Peyer's patch (tissue), 4 donors: ENCODE measurements around the gene IQCM. TPM values are rescaled to one million over a fixed set of nuclear protein-coding genes. Genes with fewer than 3 reads are reported as not detected.

Experiments
- DNase-seq, 3 donors: peaks; one replicate each; pipeline ENCODE4 v3.0.0-alpha.2; 2017 to 2019
- H3K27ac ChIP-seq, 4 donors: fragments of 200-600 bp; sonication (generic); one replicate each; pipeline ENCODE4 v1.5.1; 2016 to 2019
- H3K27me3 ChIP-seq, 2 donors: fragments of 200-600 bp; sonication (generic); one replicate each; pipeline ENCODE4 v1.5.1; 2019
- H3K36me3 ChIP-seq, 3 donors: fragments of 200-600 bp; sonication (generic); one replicate each; pipeline ENCODE4 v1.5.1; 2016 to 2019
- H3K4me1 ChIP-seq, 4 donors: fragments of 200-600 bp; sonication (generic); one replicate each; pipeline ENCODE4 v1.5.1; 2016 to 2019
- H3K4me3 ChIP-seq, 4 donors: fragments of 200-600 bp; sonication (generic); 1 replicate in 3 of 4; 2 replicates in 1 of 4; pipeline ENCODE4 v1.5.1; 2016 to 2019; ENCODE audit warnings: mild to moderate bottlenecking in 1 of 4
- H3K9me3 ChIP-seq, 4 donors: fragments of 200-600 bp; sonication (generic); one replicate each; pipeline ENCODE4 v1.5.1; 2016 to 2019; ENCODE audit warnings: mild to moderate bottlenecking in 1 of 4
- POLR2A ChIP-seq, 2 donors: fragments of 450-650 bp; IDR thresholded peaks; one replicate each; pipeline ENCODE4 v1.5.1; 2017; ENCODE audit warnings: antibody characterized with exemption in 2 of 2, mild to moderate bottlenecking in 2 of 2, moderate library complexity in 2 of 2
- total RNA-seq, 4 donors: library from RNA; depleted of rRNA; stranded (reverse); fragments of >200 nt; gene quantifications; one replicate each; pipeline ENCODE4 v1.1.0, GENCODE V29; 2016
- TF ChIP-seq, protein P1 (sequence below), 6 experiments: fragments of 450-650 bp in 4 of 6; fragments of 200-600 bp in 2 of 6; sonication (generic) in 1 of 6; IDR thresholded peaks; one replicate each; pipeline ENCODE4 v1.5.1; 2017 to 2019; ENCODE audit warnings: antibody characterized with exemption in 6 of 6, mild to moderate bottlenecking in 3 of 6, moderate library complexity in 1 of 6

Gene IQCM
- total RNA-seq, 4 donors from 2014 or later = not detected

DNA sequence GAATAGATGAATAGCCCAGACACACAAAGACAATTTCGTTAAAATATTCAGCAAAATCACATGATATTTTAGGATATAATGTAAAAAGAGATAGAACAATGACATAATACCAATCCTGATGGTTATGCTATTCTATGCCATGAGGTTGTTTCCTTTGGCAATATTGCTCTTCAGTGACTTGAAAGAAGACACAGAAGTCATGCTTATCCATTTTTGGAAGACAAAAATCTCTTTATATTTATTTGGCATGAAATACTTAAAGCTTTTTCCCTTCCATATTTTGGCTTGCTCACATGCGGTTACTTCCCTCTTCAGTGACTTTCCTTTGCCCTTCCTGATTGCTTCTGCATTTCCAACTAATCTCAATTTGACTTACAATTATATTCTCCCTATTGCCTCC, 314.8 kb downstream of the IQCM start:
- Histone ChIP-seq H3K9me3 (no peaks in the 10 kb centered on the region), H3K27me3 (no peaks in the 10 kb centered on the region), H3K4me1 (no peaks in the 10 kb centered on the region), H3K36me3 (no peaks in the 10 kb centered on the region), H3K27ac (no peak overlapping the region), H3K4me3 (no peak overlapping the region)
- TF ChIP-seq, protein P1, sequence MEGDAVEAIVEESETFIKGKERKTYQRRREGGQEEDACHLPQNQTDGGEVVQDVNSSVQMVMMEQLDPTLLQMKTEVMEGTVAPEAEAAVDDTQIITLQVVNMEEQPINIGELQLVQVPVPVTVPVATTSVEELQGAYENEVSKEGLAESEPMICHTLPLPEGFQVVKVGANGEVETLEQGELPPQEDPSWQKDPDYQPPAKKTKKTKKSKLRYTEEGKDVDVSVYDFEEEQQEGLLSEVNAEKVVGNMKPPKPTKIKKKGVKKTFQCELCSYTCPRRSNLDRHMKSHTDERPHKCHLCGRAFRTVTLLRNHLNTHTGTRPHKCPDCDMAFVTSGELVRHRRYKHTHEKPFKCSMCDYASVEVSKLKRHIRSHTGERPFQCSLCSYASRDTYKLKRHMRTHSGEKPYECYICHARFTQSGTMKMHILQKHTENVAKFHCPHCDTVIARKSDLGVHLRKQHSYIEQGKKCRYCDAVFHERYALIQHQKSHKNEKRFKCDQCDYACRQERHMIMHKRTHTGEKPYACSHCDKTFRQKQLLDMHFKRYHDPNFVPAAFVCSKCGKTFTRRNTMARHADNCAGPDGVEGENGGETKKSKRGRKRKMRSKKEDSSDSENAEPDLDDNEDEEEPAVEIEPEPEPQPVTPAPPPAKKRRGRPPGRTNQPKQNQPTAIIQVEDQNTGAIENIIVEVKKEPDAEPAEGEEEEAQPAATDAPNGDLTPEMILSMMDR (IDR thresholded peaks at IDR 0.05) = no peak
- no peak for TF ChIP-seq POLR2A (IDR thresholded peaks at IDR 0.05)
- no peak for DNase-seq

DNA sequence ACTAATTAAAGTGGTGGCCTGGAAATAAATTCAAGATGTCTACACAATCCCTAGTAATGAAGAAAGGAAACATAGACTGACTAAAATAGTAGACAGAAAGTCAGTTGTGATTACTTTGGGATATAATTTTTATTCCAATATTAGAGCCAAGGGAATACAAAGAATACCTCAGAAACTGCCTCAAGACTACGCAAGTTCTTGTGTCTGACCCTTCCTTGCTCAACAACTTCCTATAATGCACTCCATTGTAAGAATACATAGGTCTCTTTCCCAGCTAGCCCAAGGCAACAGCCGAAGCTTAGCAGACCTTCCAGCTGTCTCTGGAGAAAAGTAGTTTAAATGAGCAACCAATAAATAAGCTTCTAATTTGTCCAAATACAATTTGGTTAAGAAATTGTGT, 315.9 kb downstream of the IQCM start:
- no peak for TF ChIP-seq POLR2A (IDR thresholded peaks at IDR 0.05)
- TF ChIP-seq, protein P1 (IDR thresholded peaks at IDR 0.05) = no peak
- Histone ChIP-seq H3K4me1 (no peaks in the 10 kb centered on the region), H3K9me3 (no peaks in the 10 kb centered on the region), H3K27ac (no peak overlapping the region), H3K27me3 (no peaks in the 10 kb centered on the region), H3K4me3 (no peak overlapping the region), H3K36me3 (no peaks in the 10 kb centered on the region)
- DNase-seq = no peak

DNA sequence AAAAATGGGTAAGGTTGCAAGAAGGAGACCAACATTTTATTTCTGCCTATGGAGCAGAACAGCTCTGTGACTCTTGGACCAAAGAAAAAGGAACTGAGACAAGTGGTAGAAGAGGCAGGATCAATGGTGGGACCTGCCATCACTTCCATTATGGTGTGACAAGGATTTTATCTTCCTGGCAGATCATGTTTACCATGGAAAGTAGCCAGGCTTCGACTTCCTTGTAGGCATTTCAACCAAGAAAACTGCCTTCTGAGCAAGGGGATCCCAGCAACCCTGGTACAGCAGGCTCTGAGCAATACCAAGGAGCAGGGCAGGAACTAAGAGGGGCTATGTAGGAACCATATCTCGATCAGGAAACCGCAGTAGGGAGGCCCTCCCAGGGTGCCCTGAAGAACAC, 317.4 kb downstream of the IQCM start:
- no peak overlapping the region for H3K27ac ChIP-seq
- no peak for TF ChIP-seq POLR2A (IDR thresholded peaks at IDR 0.05)
- TF ChIP-seq, protein P1 (IDR thresholded peaks at IDR 0.05) = no peak
- no peak for DNase-seq

DNA sequence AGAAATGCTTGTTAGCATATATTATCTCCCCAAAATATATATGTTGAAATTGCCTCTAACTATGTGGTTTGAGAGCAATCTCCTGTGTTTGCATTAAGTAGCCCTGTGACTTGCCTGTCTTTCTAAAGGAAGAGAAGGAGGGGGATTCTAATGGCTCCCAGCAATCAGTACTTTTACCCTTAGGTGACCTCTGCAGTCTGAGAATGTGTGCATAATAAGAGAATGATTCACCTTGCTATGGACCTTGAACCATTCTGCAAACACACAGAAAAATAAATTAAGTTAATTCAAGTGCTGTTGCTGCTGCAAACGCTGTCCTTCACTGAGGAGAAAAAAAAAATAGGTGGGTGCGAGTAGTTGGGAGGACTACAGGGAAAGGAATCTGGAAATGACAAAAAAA, 322.2 kb downstream of the IQCM start:
- Histone ChIP-seq H3K4me3 (no peak overlapping the region), H3K36me3 (no peaks in the 10 kb centered on the region), H3K9me3 (no peaks in the 10 kb centered on the region), H3K27me3 (no peaks in the 10 kb centered on the region), H3K27ac (no peak overlapping the region), H3K4me1 (no peaks in the 10 kb centered on the region)
- no peak for TF ChIP-seq POLR2A (IDR thresholded peaks at IDR 0.05)
- TF ChIP-seq, protein P1 (IDR thresholded peaks at IDR 0.05) = no peak
- no peak for DNase-seq

More for the DNA sequence above, 317.4 kb downstream of the IQCM start:
- Histone ChIP-seq H3K27me3 (no peaks in the 10 kb centered on the region), H3K4me3 (no peak overlapping the region), H3K36me3 (no peaks in the 10 kb centered on the region), H3K4me1 (no peaks in the 10 kb centered on the region), H3K9me3 (no peaks in the 10 kb centered on the region)

DNA sequence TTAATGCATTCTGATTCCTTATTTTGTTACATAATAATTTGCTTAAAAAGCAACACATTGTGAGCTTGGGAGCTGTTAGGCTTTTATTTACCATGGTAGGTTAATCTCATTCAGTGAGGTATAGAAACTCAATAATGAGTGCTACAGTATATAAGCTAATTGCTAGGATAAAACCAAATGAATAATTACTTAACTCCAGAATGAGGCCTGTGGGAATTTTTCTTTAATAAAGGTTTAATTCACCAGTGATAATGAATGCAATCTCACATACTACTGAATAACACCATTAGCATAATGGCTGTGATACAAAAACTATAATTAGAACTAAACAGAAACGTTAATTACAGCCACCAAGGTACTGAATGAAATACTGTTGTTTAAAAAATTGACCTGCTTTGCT, 326.3 kb downstream of the IQCM start:
- H3K9me3 ChIP-seq = no peaks in the 10 kb centered on the region

More for the DNA sequence above, 326.3 kb downstream of the IQCM start:
- Histone ChIP-seq H3K36me3 (no peaks in the 10 kb centered on the region), H3K4me1 (no peaks in the 10 kb centered on the region), H3K27me3 (no peaks in the 10 kb centered on the region), H3K4me3 (no peak overlapping the region), H3K27ac (no peak overlapping the region)
- no peak for DNase-seq
- no peak for TF ChIP-seq POLR2A (IDR thresholded peaks at IDR 0.05)
- TF ChIP-seq, protein P1 (IDR thresholded peaks at IDR 0.05) = no peak
